Measurements from ENCODE around the gene ASTN1. TPM values are rescaled to one million over a fixed set of nuclear protein-coding genes. Genes with fewer than 3 reads are reported as not detected.

ASTN1 gene
- polyA plus RNA-seq, 1 of the 3 experiments (the other 2 are of a cell fraction), result 0.13 TPM

GRCh38 chr1:176959191-176959820 lies 205.2 kb downstream of the ASTN1 start:
- no peak overlapping the region for H3K4me2 ChIP-seq
- no peak for DNase-seq
- H3F3A ChIP-seq (replicated peaks; ENCODE audit: insufficient read depth), result no peaks in the 10 kb centered on the region
- H3K27me3 ChIP-seq (ENCODE audit: insufficient read depth), result no peaks in the 10 kb centered on the region
- H2AFZ ChIP-seq (ENCODE audit: low read depth), result no peak overlapping the region
- ChIA-PET POLR2A (no interaction called here), CTCF (no interaction called here)
- H3K36me3 ChIP-seq (replicated peaks in 1 of 2; ENCODE audit: control insufficient read depth in 1 of 2, insufficient read depth in 2 of 2, low read length in 1 of 2), result no peaks in the 10 kb centered on the region
- 29% methylated on average over 3 of the region's 3 CpGs for WGBS (ENCODE audit: low lambda C conversion rate)
- peak overlapping the region in 1 of 2 experiments; percentile 43; a peak in 2 of 4 replicates for H3K27ac ChIP-seq (ENCODE audit: low read depth in 2 of 2, low read length in 1 of 2)
- no peaks in the 10 kb centered on the region for H3K9me3 ChIP-seq
- H3K4me3 ChIP-seq (ENCODE audit: low read depth in 2 of 2, low read length in 1 of 2), result no peak overlapping the region
- no peak overlapping the region for H3K9ac ChIP-seq
- no peak for TF ChIP-seq RFX5 (IDR thresholded peaks at IDR 0.05; ENCODE audit: low read length)
- TF ChIP-seq FOXJ3 (CRISPR knock-in tag; IDR thresholded peaks at IDR 0.05), result no peak
- TF ChIP-seq SIN3A (IDR thresholded peaks at IDR 0.05; ENCODE audit: borderline replicate concordance, low read depth, low read length), result no peak
- no peak for TF ChIP-seq GATA2 (CRISPR knock-in tag; IDR thresholded peaks at IDR 0.05)
- no peak for TF ChIP-seq FOSL2 (IDR thresholded peaks at IDR 0.05; ENCODE audit: borderline replicate concordance, low read depth)
- TF ChIP-seq SMC3 (IDR thresholded peaks at IDR 0.05; ENCODE audit: low read depth, low read length), result no peak
- no peak for TF ChIP-seq CTCF (IDR thresholded peaks at IDR 0.05)
- no peak for TF ChIP-seq FOXM1 (IDR thresholded peaks at IDR 0.05; ENCODE audit: low read depth)
- H3K79me2 ChIP-seq (ENCODE audit: insufficient read depth), result no peaks in the 10 kb centered on the region
- no peaks in the 10 kb centered on the region for H3K9me2 ChIP-seq
- peaks cover 0 to 8% of the 10 kb centered on the region in 2 experiments; a peak in 1 of 4 replicates for H3K4me1 ChIP-seq (ENCODE audit: control insufficient read depth in 1 of 2, insufficient read depth in 2 of 2, low read depth in 1 of 2, low read length in 1 of 2)
- H4K20me1 ChIP-seq (ENCODE audit: insufficient read depth), result no peaks in the 10 kb centered on the region

- CTCF ChIA-PET, result no interaction called here
- H3K9ac ChIP-seq, result no peak overlapping the region
Measured at GRCh38 chr1:176957603-176958002, 206.9 kb downstream of the ASTN1 start.

More at GRCh38 chr1:176957603-176958002, 206.9 kb downstream of the ASTN1 start:
- Histone ChIP-seq H3K4me2 (no peak overlapping the region), H2AFZ (ENCODE audit: low read depth) (no peak overlapping the region), H3K9me2 (no peaks in the 10 kb centered on the region), H3K79me2 (ENCODE audit: insufficient read depth) (no peaks in the 10 kb centered on the region), H3K27ac (ENCODE audit: low read depth in 2 of 2, low read length in 1 of 2) (no peak overlapping the region), H3F3A (replicated peaks; ENCODE audit: insufficient read depth) (no peaks in the 10 kb centered on the region), H3K36me3 (replicated peaks in 1 of 2; ENCODE audit: control insufficient read depth in 1 of 2, insufficient read depth in 2 of 2, low read length in 1 of 2) (no peaks in the 10 kb centered on the region), H3K4me3 (ENCODE audit: low read depth in 2 of 2, low read length in 1 of 2) (no peak overlapping the region), H3K9me3 (no peaks in the 10 kb centered on the region), H3K4me1 (ENCODE audit: control insufficient read depth in 1 of 2, insufficient read depth in 2 of 2, low read depth in 1 of 2, low read length in 1 of 2) (peaks cover 0 to 8% of the 10 kb centered on the region in 2 experiments; a peak in 2 of 4 replicates), H4K20me1 (ENCODE audit: insufficient read depth) (no peaks in the 10 kb centered on the region), H3K27me3 (ENCODE audit: insufficient read depth) (no peaks in the 10 kb centered on the region)
- no peak for DNase-seq
- POLR2A ChIA-PET, result no interaction called here
- TF ChIP-seq CHD2 (IDR thresholded peaks at IDR 0.05; ENCODE audit: low read length, partially characterized antibody) (no peak), RXRA (IDR thresholded peaks at IDR 0.05; ENCODE audit: borderline replicate concordance, low read depth) (no peak), MXI1 (IDR thresholded peaks at IDR 0.05; ENCODE audit: low read depth, low read length) (no peak), MAX (IDR thresholded peaks at IDR 0.05; ENCODE audit: low read depth) (no peak), ZBTB33 (IDR thresholded peaks at IDR 0.05; ENCODE audit: borderline replicate concordance, low read depth) (no peak), FOXJ3 (CRISPR knock-in tag; IDR thresholded peaks at IDR 0.05) (no peak), PBX3 (IDR thresholded peaks at IDR 0.05) (no peak), GABPA (IDR thresholded peaks at IDR 0.05; ENCODE audit: low read depth) (no peak), TAF1 (IDR thresholded peaks at IDR 0.05; ENCODE audit: borderline replicate concordance, low read depth, low read length) (no peak), CTCF (IDR thresholded peaks at IDR 0.05) (no peak), FOSL2 (IDR thresholded peaks at IDR 0.05; ENCODE audit: borderline replicate concordance, low read depth) (no peak), TEAD4 (IDR thresholded peaks at IDR 0.05; ENCODE audit: borderline replicate concordance, insufficient read depth) (no peak), YY1 (IDR thresholded peaks at IDR 0.05; ENCODE audit: low read depth) (no peak), MEF2A (IDR thresholded peaks at IDR 0.05; ENCODE audit: borderline replicate concordance, low read depth) (no peak), NRF1 (IDR thresholded peaks at IDR 0.05; ENCODE audit: low read depth, low read length) (no peak)
- 63% methylated on average over 10 of the region's 10 CpGs for WGBS (ENCODE audit: low lambda C conversion rate)
